HCT116 (cell line): ENCODE results near the gene SLC46A1. TPM values are rescaled to one million over a fixed set of nuclear protein-coding genes. Genes with fewer than 3 reads are reported as not detected.

Experiments
- ATAC-seq: fragments of 200-7000 bp; cut with Tn5 transposase; 2 replicates; pipeline ENCODE4 v1.9.1; 2020; ENCODE audit warnings: mild to moderate bottlenecking, moderate library complexity
- Bru-seq: library from RNA; stranded (reverse); fragments of 400-500 nt; gene quantifications from one replicate; lab custom pipeline; 2021; lab: Mats Ljungman, UMichigan
- BruChase-seq, 2 experiments: library from RNA; stranded (reverse); fragments of 400-500 nt; gene quantifications; one replicate each; lab custom pipeline; 2021; lab: Mats Ljungman, UMichigan
- BruUV-seq: library from RNA; stranded (reverse); fragments of 400-500 nt; replicated peaks from 2 replicates; lab custom pipeline; 2021; lab: Mats Ljungman, UMichigan
- CTCF ChIA-PET: fragments of 300-600 bp; sonication (Branson Sonifier 250); formaldehyde crosslinking; loops from one replicate; lab custom pipeline; 2021; ENCODE audit warnings: antibody characterized with exemption; lab: Charles Lee
- POLR2A ChIA-PET: fragments of 300-600, 350-600 bp; sonication (Branson Sonifier 250); formaldehyde crosslinking; loops from one replicate; lab custom pipeline; 2021; ENCODE audit warnings: antibody characterized with exemption; lab: Charles Lee
- RAD21 ChIA-PET, 2 experiments: fragments of 300-600 bp; sonication (Branson Sonifier 250); formaldehyde crosslinking; loops; one replicate each; lab custom pipeline; 2023; ENCODE audit warnings: low total read pairs in 2 of 2; ENCODE audit not compliant: uncharacterized antibody in 2 of 2, unreplicated experiment in 2 of 2, low non-redundant PET in 1 of 2; lab: Charles Lee
- DNase-seq: peaks from one replicate; pipeline ENCODE4 v3.0.0-alpha.2; 2010; ENCODE audit warnings: low read depth, low spot score
- H2AFZ ChIP-seq: fragments of 200-600 bp; shearing (Covaris generic), sonication (generic); 2 replicates; pipeline ENCODE4 v1.6.1; 2017; ENCODE audit warnings: low read depth, mixed run types, mixed read lengths, antibody characterized with exemption, low read length; ENCODE audit not compliant: poor library complexity, severe bottlenecking
- H3K27ac ChIP-seq: 2 replicates; pipeline ENCODE4 v1.5.1; 2012; ENCODE audit warnings: low read depth, low read length
- H3K27me3 ChIP-seq: fragments of 200-600 bp; sonication (generic); 2 replicates; pipeline ENCODE4 v1.6.1; 2016; ENCODE audit warnings: mixed run types, low read length, mixed read lengths; ENCODE audit not compliant: insufficient read depth
- H3K36me3 ChIP-seq, 2 experiments: fragments of 200-500 bp in 1 of 2; fragments of 200-600 bp in 1 of 2; sonication (Bioruptor generic) in 1 of 2; sonication (generic) in 1 of 2; 2 replicates each; pipeline versions ENCODE4 v1.5.1 to v1.6.1; 2014 to 2016; ENCODE audit warnings: low read length in 2 of 2, inconsistent platforms in 1 of 2, mixed read lengths in 1 of 2, mixed run types in 1 of 2; ENCODE audit not compliant: insufficient read depth in 2 of 2, control insufficient read depth in 1 of 2
- H3K4me1 ChIP-seq, 2 experiments: fragments of 200-600 bp in 1 of 2; sonication (generic) in 1 of 2; 2 replicates each; pipeline versions ENCODE4 v1.5.1 to v1.6.1; 2012 to 2017; ENCODE audit warnings: low read length in 2 of 2, inconsistent platforms in 1 of 2, mild to moderate bottlenecking in 1 of 2, mixed read lengths in 1 of 2, mixed run types in 1 of 2, moderate library complexity in 1 of 2; ENCODE audit not compliant: insufficient read depth in 2 of 2, control insufficient read depth in 1 of 2
- H3K4me2 ChIP-seq: fragments of 200-600 bp; sonication (generic); 2 replicates; pipeline ENCODE4 v1.6.1; 2017; ENCODE audit warnings: mixed run types, low read length, mixed read lengths
- H3K4me3 ChIP-seq, 2 experiments: fragments of 200-600 bp in 1 of 2; sonication (generic) in 1 of 2; replicated peaks in 1 of 2; 2 replicates each; pipeline ENCODE4 v1.5.1; 2011 to 2016; ENCODE audit warnings: low read length in 2 of 2, control low read depth in 1 of 2, low read depth in 1 of 2, mild to moderate bottlenecking in 1 of 2, mixed read lengths in 1 of 2, mixed run types in 1 of 2
- H3K79me2 ChIP-seq: fragments of 200-600 bp; sonication (generic); 2 replicates; pipeline ENCODE4 v1.6.1; 2017; ENCODE audit warnings: mild to moderate bottlenecking, mixed run types, low read length, moderate library complexity, mixed read lengths; ENCODE audit not compliant: insufficient read depth
- H3K9ac ChIP-seq: fragments of 200-600 bp; sonication (generic); 2 replicates; pipeline ENCODE4 v1.6.1; 2016; ENCODE audit warnings: low read length, mixed read lengths
- H3K9me2 ChIP-seq: fragments of 200-600 bp; sonication (generic), shearing (Covaris generic); 2 replicates; pipeline ENCODE4 v1.6.1; 2017; ENCODE audit warnings: mixed run types, mild to moderate bottlenecking, moderate library complexity; ENCODE audit not compliant: insufficient read depth
- H3K9me3 ChIP-seq, 2 experiments: fragments of 200-500 bp in 1 of 2; fragments of 200-600 bp in 1 of 2; sonication (Bioruptor generic) in 1 of 2; sonication (generic) in 1 of 2; 2 replicates each; pipeline ENCODE4 v1.6.1; 2014 to 2017; ENCODE audit warnings: low read length in 2 of 2, mixed read lengths in 2 of 2, inconsistent platforms in 1 of 2, low read depth in 1 of 2, mild to moderate bottlenecking in 1 of 2, mixed run types in 1 of 2, moderate library complexity in 1 of 2; ENCODE audit not compliant: control insufficient read depth in 1 of 2, insufficient read depth in 1 of 2
- H4K20me1 ChIP-seq: fragments of 200-600 bp; sonication (generic), shearing (Covaris generic); 2 replicates; pipeline ENCODE4 v1.6.1; 2017; ENCODE audit warnings: mixed run types, mild to moderate bottlenecking, moderate library complexity; ENCODE audit not compliant: insufficient read depth
- EZH2 ChIP-seq: fragments of 200-600 bp; sonication (generic); IDR thresholded peaks from 2 replicates; pipeline ENCODE4 v1.6.1; 2017; ENCODE audit warnings: antibody characterized with exemption, mixed run types
- EZH2phosphoT487 ChIP-seq: fragments of 200-600 bp; IDR thresholded peaks from 2 replicates; pipeline ENCODE4 v1.6.1; 2018; ENCODE audit warnings: antibody characterized with exemption, borderline replicate concordance
- MAX ChIP-seq: IDR thresholded peaks from 2 replicates; pipeline ENCODE4 v1.6.1; 2012
- POLR2A ChIP-seq: IDR thresholded peaks from 2 replicates; pipeline ENCODE4 v1.7.0; 2011; ENCODE audit warnings: borderline replicate concordance; ENCODE audit not compliant: insufficient read depth, insufficient read length; ENCODE audit errors: extremely low read depth
- POLR2AphosphoS5 ChIP-seq: IDR thresholded peaks from 2 replicates; pipeline ENCODE4 v1.6.1; 2011; ENCODE audit warnings: mild to moderate bottlenecking, low read depth, low read length, moderate library complexity
- RAD21 ChIP-seq: IDR thresholded peaks from 2 replicates; pipeline ENCODE4 v1.6.1; 2012; ENCODE audit warnings: low read depth, mild to moderate bottlenecking
- REST ChIP-seq: IDR thresholded peaks from 2 replicates; pipeline ENCODE4 v1.6.1; 2012; ENCODE audit warnings: low read depth
- SIN3A ChIP-seq: IDR thresholded peaks from 2 replicates; pipeline ENCODE4 v1.6.1; 2012; ENCODE audit warnings: low read depth
- TCF7L2 ChIP-seq: IDR thresholded peaks from 2 replicates; pipeline ENCODE4 v1.7.0; 2011; ENCODE audit warnings: borderline replicate concordance, inconsistent platforms; ENCODE audit not compliant: insufficient read depth, insufficient read length; ENCODE audit errors: extremely low read depth
- ZFX ChIP-seq: fragments of 450-650 bp; IDR thresholded peaks from 2 replicates; pipeline ENCODE4 v1.6.1; 2017
- intact Hi-C: fragments of 100-400 bp; cut with micrococcal nuclease; formaldehyde crosslinking; loops from 2 replicates; pipeline ENCODE4 v1.10.0; 2022
- long read RNA-seq: library from polyadenylated mRNA; unstranded; transcript quantifications from one replicate; pipeline ENCODE4 v2.0.0, GENCODE V29; 2021; ENCODE audit not compliant: unreplicated experiment
- polyA plus RNA-seq: library from polyadenylated mRNA; unstranded; fragments of >200 nt; gene quantifications from 2 replicates; pipeline ENCODE4 v1.2.1, GENCODE V29; 2012; ENCODE audit warnings: missing spikeins
- total RNA-seq: library from RNA; stranded (reverse); gene quantifications from one replicate; pipeline ENCODE4 v1.2.1, GENCODE V29; 2021; ENCODE audit not compliant: unreplicated experiment

SLC46A1 gene
- total RNA-seq (17.8 TPM), Bru-seq, nascent RNA (percentile 66 among the genes with signal in this experiment), BruChase-seq, experiment 1, labeled RNA remaining after a 6-hour chase (percentile 71 among the genes with signal in this experiment), BruChase-seq, experiment 2, labeled RNA remaining after a 2-hour chase (percentile 82 among the genes with signal in this experiment)
- polyA plus RNA-seq = 7.0 and 7.1 TPM in 2 replicates
- long read RNA-seq, full-length matches to known transcripts = 5 of 16 reads
- long read RNA-seq, partial matches to known transcripts = 2 of 16 reads
- long read RNA-seq, other reads (novel, unspliced or antisense) = 9 of 16 reads

DNA sequence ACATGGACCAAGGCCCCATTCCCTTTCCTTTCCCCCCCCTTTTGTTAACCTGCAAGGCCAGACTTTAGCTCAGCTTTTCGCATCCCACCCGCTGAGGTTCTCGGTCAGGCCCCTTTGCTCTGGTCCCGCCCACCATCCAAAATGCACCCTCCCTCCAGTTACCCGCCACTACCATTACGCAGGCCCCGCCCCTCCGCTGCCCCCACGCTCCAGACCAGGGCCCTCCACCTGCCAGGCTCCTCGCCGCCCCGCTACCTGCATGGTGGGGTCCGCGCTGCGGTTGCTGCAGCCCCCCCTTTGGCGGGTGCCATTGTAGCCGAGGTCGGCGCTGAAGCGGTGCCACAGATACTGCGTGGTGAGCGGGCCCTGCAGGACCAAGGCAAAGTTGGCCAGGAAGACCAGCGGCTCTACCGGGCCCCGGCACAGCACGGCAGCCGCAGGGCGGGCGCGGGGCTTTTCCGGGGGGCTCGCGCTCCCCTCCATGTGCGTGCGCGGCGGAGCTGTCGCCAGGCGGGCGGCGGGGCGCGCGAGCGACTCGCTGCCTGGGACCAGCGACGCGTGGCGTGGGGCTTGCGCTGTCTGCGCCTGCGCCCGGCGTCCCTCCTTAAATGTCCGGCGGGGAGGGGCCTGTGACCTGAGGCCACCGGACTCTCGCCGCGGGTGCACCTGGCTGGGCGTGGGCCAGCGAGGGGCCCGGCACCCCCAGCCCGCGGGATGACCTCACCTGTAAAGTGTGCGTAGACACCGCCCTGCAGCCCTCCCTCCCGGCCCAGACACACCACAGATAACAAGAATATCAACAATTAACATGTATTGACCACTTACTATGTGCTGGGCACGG is at the start of gene SLC46A1:
SLC46A1 (minus strand) TSS at position 581 of the 841 bp plus-strand sequence; CDS start at position 483, 98 bp downstream.
- H3K27me3 ChIP-seq = no peaks in the 10 kb centered on the region
- TF ChIP-seq ZFX = peak; percentile 85
- peak; percentile 46; the same call in 1 of the 2 replicates for TF ChIP-seq MAX
- TF ChIP-seq POLR2AphosphoS5 = peak; percentile 67
- no peak for TF ChIP-seq RAD21
- no peak for TF ChIP-seq EZH2phosphoT487
- TF ChIP-seq SIN3A = no peak
- no peak for TF ChIP-seq EZH2
- peak; percentile 43 for TF ChIP-seq TCF7L2
- peak; percentile 41 for TF ChIP-seq POLR2A
- no peak for TF ChIP-seq REST
- TF ChIP-seq, all 23 proteins: peak for 5
- Histone ChIP-seq H3K9ac (peak within 1 kb of the TSS; percentile 74), H3K79me2 (peaks cover 12% of the 10 kb centered on the region; the same call in 1 of the 2 replicates), H2AFZ (peak within 1 kb of the TSS; percentile 57), H4K20me1 (no peaks in the 10 kb centered on the region), H3K4me1 (peaks cover 4 to 26% of the 10 kb centered on the region in 2 experiments; a peak in 3 of 4 replicates), H3K9me2 (no peaks in the 10 kb centered on the region), H3K9me3 (no peaks in the 10 kb centered on the region), H3K27ac (peak within 1 kb of the TSS; percentile 70), H3K4me3 (peak within 1 kb of the TSS; percentile 73 to 89), H3K4me2 (peak within 1 kb of the TSS; percentile 91), H3K36me3 (peaks cover 16 to 19% of the 10 kb centered on the region in 2 experiments; a peak in 3 of 4 replicates)
- intact Hi-C loops = no loop called here
- ChIA-PET RAD21 (interaction anchor here in 1 of 2 experiments (0.5 kb wide), 1 partner anchor 13 kb away, joined by 3 read pairs; no protein-coding TSS in a partner anchor), CTCF (interaction anchor here (2.6 kb wide), 1 partner anchor 11 kb away, joined by 13 read pairs; no protein-coding TSS in a partner anchor), POLR2A (interaction anchor here (1.0 to 1.1 kb wide), 2 partner anchors 11 to 70 kb away, joined by 3 to 4 read pairs; partner anchors contain the start of genes IFT20 and TNFAIP1)
- ATAC-seq = peak; percentile 93
- DNase-seq = no peak
- no TSS peak for BruUV-seq
